Neural cell (in vitro differentiated cells): ENCODE measurements around the gene NFIX. TPM values are rescaled to one million over a fixed set of nuclear protein-coding genes. Genes with fewer than 3 reads are reported as not detected.

Source experiments
- H2AFZ ChIP-seq: fragments of 200-600, 300-800 bp; sonication (generic), shearing (Covaris generic); 2 replicates; pipeline ENCODE4 v1.6.0; 2014; ENCODE audit warnings: low read depth, mild to moderate bottlenecking, antibody characterized with exemption, low read length, moderate library complexity
- H3F3A ChIP-seq: fragments of 200-600 bp; shearing (Covaris generic); 2 replicates; pipeline ENCODE4 v1.6.1; 2016; ENCODE audit warnings: mild to moderate bottlenecking, moderate library complexity, mixed read lengths, antibody characterized with exemption, low read length; ENCODE audit not compliant: insufficient read depth, poor library complexity, severe bottlenecking
- H3K27ac ChIP-seq: fragments of 200-600, 300-800 bp; sonication (generic), shearing (Covaris generic); 2 replicates; pipeline ENCODE4 v1.5.1; 2014; ENCODE audit warnings: mild to moderate bottlenecking, low read length, moderate library complexity
- H3K27me3 ChIP-seq: fragments of 300-800, 200-600 bp; sonication (generic), shearing (Covaris generic); 2 replicates; pipeline ENCODE4 v1.6.0; 2014; ENCODE audit warnings: mild to moderate bottlenecking, low read depth, low read length, moderate library complexity; ENCODE audit not compliant: insufficient read depth
- H3K36me3 ChIP-seq: fragments of 300-800, 200-600 bp; sonication (generic), shearing (Covaris generic); 2 replicates; pipeline ENCODE4 v1.5.1; 2014; ENCODE audit warnings: mild to moderate bottlenecking, antibody characterized with exemption, low read length, moderate library complexity; ENCODE audit not compliant: insufficient read depth
- H3K4me2 ChIP-seq: fragments of 300-800, 200-600 bp; sonication (generic), shearing (Covaris generic); 2 replicates; pipeline ENCODE4 v1.6.0; 2014; ENCODE audit warnings: mild to moderate bottlenecking, low read length
- H3K4me3 ChIP-seq: fragments of 300-800, 200-600 bp; sonication (generic), shearing (Covaris generic); 2 replicates; pipeline ENCODE4 v1.5.1; 2014; ENCODE audit warnings: mild to moderate bottlenecking, low read length, moderate library complexity
- H3K79me2 ChIP-seq: fragments of 200-600 bp; shearing (Covaris generic); replicated peaks from 2 replicates; pipeline ENCODE4 v1.6.0; 2014; ENCODE audit warnings: mild to moderate bottlenecking, low read length, moderate library complexity; ENCODE audit not compliant: insufficient read depth
- H3K9ac ChIP-seq: fragments of 300-800, 200-600 bp; sonication (generic), shearing (Covaris generic); 2 replicates; pipeline ENCODE4 v1.6.1; 2016; ENCODE audit warnings: mild to moderate bottlenecking, low read length, mixed read lengths
- H3K9me2 ChIP-seq: fragments of 200-600 bp; shearing (Covaris generic); 2 replicates; pipeline ENCODE4 v1.6.1; 2016; ENCODE audit warnings: mild to moderate bottlenecking, low read length, mixed read lengths; ENCODE audit not compliant: insufficient read depth
- H3K9me3 ChIP-seq: fragments of 200-600, 300-800 bp; sonication (generic), shearing (Covaris generic); 2 replicates; pipeline ENCODE4 v1.6.1; 2016; ENCODE audit warnings: mild to moderate bottlenecking, mixed run types, low read length, moderate library complexity, mixed read lengths
- H4K20me1 ChIP-seq: fragments of 200-600 bp; shearing (Covaris generic); 2 replicates; pipeline ENCODE4 v1.6.1; 2016; ENCODE audit warnings: mild to moderate bottlenecking, mixed run types; ENCODE audit not compliant: insufficient read depth
- CTCF ChIP-seq: fragments of 450-650 bp; IDR thresholded peaks from 2 replicates; pipeline ENCODE4 v1.5.1; 2014; ENCODE audit warnings: antibody characterized with exemption, mild to moderate bottlenecking, moderate library complexity; ENCODE audit not compliant: poor library complexity, severe bottlenecking
- EP300 ChIP-seq: fragments of 450-650 bp; conservative IDR thresholded peaks from 2 replicates; pipeline ENCODE4 v1.6.1; 2014; ENCODE audit warnings: antibody characterized with exemption, mild to moderate bottlenecking, moderate library complexity; ENCODE audit not compliant: poor library complexity, severe bottlenecking
- EZH2 ChIP-seq: fragments of 200-600, 300-800 bp; shearing (Covaris generic), sonication (generic); IDR thresholded peaks from 2 replicates; pipeline ENCODE4 v1.6.1; 2014; ENCODE audit warnings: antibody characterized with exemption, low read length, borderline replicate concordance, mild to moderate bottlenecking; ENCODE audit not compliant: insufficient read depth, poor library complexity, severe bottlenecking
- MXI1 ChIP-seq: fragments of 450-650 bp; conservative IDR thresholded peaks from 2 replicates; pipeline ENCODE4 v1.6.1; 2014; ENCODE audit warnings: antibody characterized with exemption, mild to moderate bottlenecking; ENCODE audit not compliant: poor library complexity, severe bottlenecking
- POLR2AphosphoS5 ChIP-seq: IDR thresholded peaks from 2 replicates; pipeline ENCODE4 v1.6.1; 2012
- RAD21 ChIP-seq: fragments of 450-650 bp; conservative IDR thresholded peaks from 2 replicates; pipeline ENCODE4 v1.6.1; 2014; ENCODE audit warnings: antibody characterized with exemption, mild to moderate bottlenecking, moderate library complexity
- REST ChIP-seq: IDR thresholded peaks from 2 replicates; pipeline ENCODE4 v1.6.1; 2012; ENCODE audit warnings: borderline replicate concordance
- SMC3 ChIP-seq: fragments of 450-650 bp; conservative IDR thresholded peaks from 2 replicates; pipeline ENCODE4 v1.6.1; 2014; ENCODE audit warnings: antibody characterized with exemption, mild to moderate bottlenecking, moderate library complexity; ENCODE audit not compliant: poor library complexity
- TAF1 ChIP-seq: IDR thresholded peaks from 2 replicates; pipeline ENCODE4 v1.6.1; 2012; ENCODE audit warnings: low read depth
- polyA plus RNA-seq: library from polyadenylated mRNA; depleted of rRNA; stranded (reverse); fragments of >200 nt; gene quantifications from 2 replicates; pipeline ENCODE4 v1.2.3, GENCODE V29; 2014

NFIX gene
- polyA plus RNA-seq, 1 donor from 2014 or later = not detected

GRCh38 chr19:13087795-13088537 lies 92.7 kb downstream of the NFIX start (continued):
- TF ChIP-seq EP300 (no peak), SMC3 (no peak), RAD21 (no peak)

- H3K36me3 ChIP-seq = no peaks in the 10 kb centered on the region
- H3K9ac ChIP-seq = no peak overlapping the region
- H3K9me3 ChIP-seq = no peaks in the 10 kb centered on the region
- no peaks in the 10 kb centered on the region for H3K9me2 ChIP-seq
- peaks cover 5% of the 10 kb centered on the region for H3K27me3 ChIP-seq
- H4K20me1 ChIP-seq = no peaks in the 10 kb centered on the region
- H2AFZ ChIP-seq = no peak overlapping the region
- H3K79me2 ChIP-seq = no peaks in the 10 kb centered on the region
- H3K27ac ChIP-seq = no peak overlapping the region
- no peak for TF ChIP-seq POLR2AphosphoS5
- no peak overlapping the region for H3K4me3 ChIP-seq
- H3K4me2 ChIP-seq = no peak overlapping the region
- H3F3A ChIP-seq = no peaks in the 10 kb centered on the region
Observed at GRCh38 chr19:13089139-13089856, 94.0 kb downstream of the NFIX start.

GRCh38 chr19:13089857-13090507 lies 94.7 kb downstream of the NFIX start:
- H3K9ac ChIP-seq = no peak overlapping the region
- no peak overlapping the region for H2AFZ ChIP-seq
- H3K9me3 ChIP-seq = no peaks in the 10 kb centered on the region
- peaks cover 12% of the 10 kb centered on the region for H3K27me3 ChIP-seq
- no peaks in the 10 kb centered on the region for H3K79me2 ChIP-seq
- no peaks in the 10 kb centered on the region for H4K20me1 ChIP-seq
- H3K36me3 ChIP-seq = no peaks in the 10 kb centered on the region
- no peak for TF ChIP-seq CTCF
- no peak for TF ChIP-seq TAF1
- no peak for TF ChIP-seq RAD21
- TF ChIP-seq REST = no peak
- no peak for TF ChIP-seq SMC3
- no peak for TF ChIP-seq MXI1
- TF ChIP-seq EP300 = no peak
- no peak for TF ChIP-seq POLR2AphosphoS5
- no peak for TF ChIP-seq EZH2
- H3K27ac ChIP-seq = no peak overlapping the region
- H3K4me2 ChIP-seq = no peak overlapping the region
- H3K4me3 ChIP-seq = no peak overlapping the region
- H3K9me2 ChIP-seq = no peaks in the 10 kb centered on the region
- H3F3A ChIP-seq = no peaks in the 10 kb centered on the region
